C4-2B (cell line): ENCODE results near the gene CALCOCO1.

Experiments used
- ZFX ChIP-seq: fragments of 450-650 bp; IDR thresholded peaks from 2 replicates; pipeline ENCODE4 v1.6.1; 2017
- TF ChIP-seq, protein P1 (sequence below): fragments of 450-650 bp; conservative IDR thresholded peaks from 2 replicates; pipeline ENCODE4 v1.5.1; 2017; ENCODE audit warnings: mild to moderate bottlenecking

DNA sequence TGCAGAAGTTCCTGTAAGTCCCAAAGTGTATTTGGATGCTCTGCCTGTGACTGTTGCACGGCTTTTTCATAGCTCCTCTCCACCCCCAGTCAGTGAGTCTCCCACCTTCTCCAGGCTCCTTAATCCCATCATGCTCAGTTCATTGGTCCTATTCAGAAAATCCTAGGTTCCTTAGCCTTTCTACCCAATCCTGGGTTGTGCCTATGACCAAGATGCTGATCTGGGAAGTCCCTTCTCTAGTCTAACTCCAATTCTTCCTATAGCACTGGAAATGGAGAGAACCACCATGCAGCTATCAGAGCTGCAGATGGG lies 16.8 kb upstream of the CALCOCO1 start:
- TF ChIP-seq, protein P1, sequence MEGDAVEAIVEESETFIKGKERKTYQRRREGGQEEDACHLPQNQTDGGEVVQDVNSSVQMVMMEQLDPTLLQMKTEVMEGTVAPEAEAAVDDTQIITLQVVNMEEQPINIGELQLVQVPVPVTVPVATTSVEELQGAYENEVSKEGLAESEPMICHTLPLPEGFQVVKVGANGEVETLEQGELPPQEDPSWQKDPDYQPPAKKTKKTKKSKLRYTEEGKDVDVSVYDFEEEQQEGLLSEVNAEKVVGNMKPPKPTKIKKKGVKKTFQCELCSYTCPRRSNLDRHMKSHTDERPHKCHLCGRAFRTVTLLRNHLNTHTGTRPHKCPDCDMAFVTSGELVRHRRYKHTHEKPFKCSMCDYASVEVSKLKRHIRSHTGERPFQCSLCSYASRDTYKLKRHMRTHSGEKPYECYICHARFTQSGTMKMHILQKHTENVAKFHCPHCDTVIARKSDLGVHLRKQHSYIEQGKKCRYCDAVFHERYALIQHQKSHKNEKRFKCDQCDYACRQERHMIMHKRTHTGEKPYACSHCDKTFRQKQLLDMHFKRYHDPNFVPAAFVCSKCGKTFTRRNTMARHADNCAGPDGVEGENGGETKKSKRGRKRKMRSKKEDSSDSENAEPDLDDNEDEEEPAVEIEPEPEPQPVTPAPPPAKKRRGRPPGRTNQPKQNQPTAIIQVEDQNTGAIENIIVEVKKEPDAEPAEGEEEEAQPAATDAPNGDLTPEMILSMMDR: no peak
- no peak for TF ChIP-seq ZFX
